HL-60 (cell line): ENCODE data around the gene CD300C.
A peak's percentile ranks its signal among the peaks of the same experiment; 100 is the strongest.

Source experiments
- DNase-seq, 2 experiments: peaks; one replicate each; pipeline ENCODE4 v3.0.0-alpha.2; 2010 to 2020; ENCODE audit warnings: low read depth in 1 of 2, low spot score in 1 of 2
- H3K27ac ChIP-seq: fragments of 250-450 bp; sonication (Bioruptor Pico); replicated peaks from 2 replicates; pipeline ENCODE4 v1.5.1; 2020; ENCODE audit warnings: mild to moderate bottlenecking, moderate library complexity
- H3K27me3 ChIP-seq: fragments of 250-450 bp; sonication (Bioruptor Pico); 2 replicates; pipeline ENCODE4 v1.5.1; 2021; ENCODE audit warnings: mild to moderate bottlenecking, moderate library complexity; ENCODE audit not compliant: insufficient read depth, poor library complexity, severe bottlenecking
- H3K4me3 ChIP-seq: replicated peaks from 2 replicates; pipeline ENCODE4 v1.5.1; 2011; ENCODE audit warnings: mild to moderate bottlenecking, control low read depth, low read length; ENCODE audit not compliant: insufficient read depth
- CTCF ChIP-seq: IDR thresholded peaks from one replicate; pipeline ENCODE4 v1.5.1; 2011; ENCODE audit warnings: low read length, control low read depth, inconsistent platforms; ENCODE audit not compliant: insufficient read depth
- GABPA ChIP-seq: IDR thresholded peaks from 2 replicates; pipeline ENCODE4 v1.6.1; 2012; ENCODE audit warnings: low read depth
- POLR2AphosphoS5 ChIP-seq: IDR thresholded peaks from 2 replicates; pipeline ENCODE4 v1.6.1; 2012; ENCODE audit warnings: low read depth
- REST ChIP-seq: IDR thresholded peaks from 2 replicates; pipeline ENCODE4 v1.6.1; 2012; ENCODE audit warnings: low read depth; ENCODE audit not compliant: insufficient replicate concordance
- SPI1 ChIP-seq: IDR thresholded peaks from 2 replicates; pipeline ENCODE4 v1.6.1; 2012; ENCODE audit warnings: low read depth, mild to moderate bottlenecking, borderline replicate concordance

The CD300C gene

GRCh38 chr17:74550602-74551001, 4.7 kb upstream of the CD300C start:
- no peak for DNase-seq
- Histone ChIP-seq H3K27ac (no peak overlapping the region), H3K4me3 (no peak overlapping the region), H3K27me3 (no peaks in the 10 kb centered on the region)
- TF ChIP-seq CTCF (no peak), POLR2AphosphoS5 (no peak), REST (no peak), SPI1 (no peak), GABPA (no peak)

- Histone ChIP-seq H3K27ac (no peak overlapping the region), H3K27me3 (no peaks in the 10 kb centered on the region), H3K4me3 (no peak overlapping the region)
- no peak for DNase-seq
- TF ChIP-seq CTCF (no peak), GABPA (no peak), SPI1 (no peak), REST (no peak), POLR2AphosphoS5 (no peak)
Measured at GRCh38 chr17:74549343-74549742, 3.4 kb upstream of the CD300C start.

- H3K4me3 ChIP-seq: no peak overlapping the region
- H3K27ac ChIP-seq: no peak overlapping the region
- H3K27me3 ChIP-seq: no peaks in the 10 kb centered on the region
- DNase-seq: peak in 1 of 2 experiments; percentile 45
- 0 out of 2 replicates have a peak, but pooled peaks have one; percentile 27 for TF ChIP-seq POLR2AphosphoS5
- TF ChIP-seq CTCF: no peak
Measured at GRCh38 chr17:74547736-74548135, 1.8 kb upstream of the CD300C start.

- no peak for TF ChIP-seq GABPA
- no peak for TF ChIP-seq CTCF
- no peak for TF ChIP-seq REST
- TF ChIP-seq SPI1: no peak
- no peak for TF ChIP-seq POLR2AphosphoS5
Measured at GRCh38 chr17:74547264-74547663, 1.3 kb upstream of the CD300C start.

More at GRCh38 chr17:74547264-74547663, 1.3 kb upstream of the CD300C start:
- no peaks in the 10 kb centered on the region for H3K27me3 ChIP-seq
- no peak for DNase-seq
- H3K27ac ChIP-seq: no peak overlapping the region
- no peak overlapping the region for H3K4me3 ChIP-seq
